Forelimb muscle (tissue), 1 donor: ENCODE results near the gene MOAP1. TPM values are rescaled to one million over a fixed set of nuclear protein-coding genes. Genes with fewer than 3 reads are reported as not detected.
A peak's percentile ranks its signal among the peaks of the same experiment; 100 is the strongest.
"Not testable (repeated sequence)": the region's sequence is repeated elsewhere in the genome, so short reads cannot be mapped to it uniquely, and the experiment has no call there.

Source experiments
- DNase-seq: peaks from one replicate; pipeline ENCODE4 v3.0.0-alpha.2; 2013; ENCODE audit warnings: low read depth
- polyA plus RNA-seq: library from polyadenylated mRNA; unstranded; fragments of 120-200 nt; gene quantifications from one replicate; pipeline ENCODE4 v1.2.1, GENCODE V29; 2013; ENCODE audit not compliant: insufficient read length

The MOAP1 gene, protein sequence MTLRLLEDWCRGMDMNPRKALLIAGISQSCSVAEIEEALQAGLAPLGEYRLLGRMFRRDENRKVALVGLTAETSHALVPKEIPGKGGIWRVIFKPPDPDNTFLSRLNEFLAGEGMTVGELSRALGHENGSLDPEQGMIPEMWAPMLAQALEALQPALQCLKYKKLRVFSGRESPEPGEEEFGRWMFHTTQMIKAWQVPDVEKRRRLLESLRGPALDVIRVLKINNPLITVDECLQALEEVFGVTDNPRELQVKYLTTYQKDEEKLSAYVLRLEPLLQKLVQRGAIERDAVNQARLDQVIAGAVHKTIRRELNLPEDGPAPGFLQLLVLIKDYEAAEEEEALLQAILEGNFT
- polyA plus RNA-seq = 25.6 TPM

DNA sequence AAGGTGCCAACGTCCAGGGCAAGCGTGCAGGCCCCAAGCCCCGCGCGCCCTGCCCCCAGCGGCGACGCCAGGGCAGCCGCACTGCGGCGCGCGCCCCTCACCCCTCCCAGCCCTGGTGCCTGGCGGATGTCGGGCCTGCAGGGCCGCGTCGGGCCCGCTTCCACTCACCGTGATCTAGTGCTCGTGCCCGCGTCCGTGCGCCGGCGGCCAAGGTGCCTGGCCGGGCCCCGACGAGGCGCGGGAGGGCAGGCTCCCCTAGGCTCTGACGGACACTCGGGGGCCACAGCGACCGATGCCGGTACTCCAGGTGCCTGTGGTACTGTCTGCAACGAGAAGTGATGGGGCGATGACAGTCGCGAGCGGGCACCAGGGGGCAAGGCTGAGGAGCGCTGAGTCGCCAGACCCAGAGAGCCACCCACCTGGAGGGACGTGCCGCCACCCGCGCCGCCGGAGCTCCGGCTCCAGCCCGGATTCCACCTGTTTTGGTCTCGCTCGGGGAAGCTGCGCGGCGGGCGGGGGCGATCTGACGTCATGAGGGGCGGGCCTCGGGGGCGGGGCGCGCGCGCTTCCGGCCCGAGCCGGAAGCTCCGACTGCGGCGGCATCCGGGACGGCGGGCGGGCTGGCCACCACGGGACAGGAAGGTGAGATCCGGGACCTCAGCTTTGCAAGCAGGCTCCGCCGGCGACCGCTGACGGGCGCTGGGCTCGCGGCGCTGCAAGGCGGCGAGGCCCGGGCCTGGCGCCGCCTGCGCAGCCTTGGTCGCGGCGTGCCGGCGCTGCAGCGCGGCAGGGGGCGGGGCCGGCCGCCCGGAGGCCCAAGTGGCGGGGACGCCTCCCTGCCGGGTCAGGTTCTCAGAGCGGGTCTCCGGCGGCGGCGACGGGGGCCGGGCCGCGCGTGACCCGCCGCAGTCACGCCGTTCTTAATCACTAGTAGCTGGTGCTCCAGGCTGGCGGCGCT, at the start of gene MOAP1, which contains the start of gene LYSET:
Gene MOAP1 (minus strand): TSS at position 507 of the 958 bp plus-strand sequence. CDS start 655 bp downstream, outside the sequence.
Gene LYSET (plus strand): TSS at position 927 of the 958 bp plus-strand sequence. CDS start 89 bp downstream, outside the sequence.
- no peak for DNase-seq

DNA sequence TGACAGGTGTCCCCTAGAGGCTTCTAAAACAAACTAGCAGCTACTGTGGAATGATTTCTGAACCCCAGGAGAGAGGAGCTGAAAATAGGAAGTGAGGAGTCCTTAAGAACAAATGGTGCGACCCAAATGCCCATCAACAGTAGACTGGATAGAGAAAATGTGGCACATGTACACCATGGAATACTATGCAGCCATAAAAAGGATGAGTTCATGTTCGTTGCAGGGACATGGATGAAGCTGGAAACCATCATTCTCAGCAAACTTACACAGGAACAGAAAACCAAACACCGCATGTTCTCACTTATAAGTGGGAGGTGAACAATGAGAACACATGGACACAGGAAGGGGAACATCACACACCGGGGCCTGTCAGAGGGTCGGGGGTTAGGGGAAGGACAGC, 48.4 kb upstream of the MOAP1 start:
- not testable (repeated sequence) for DNase-seq

DNA sequence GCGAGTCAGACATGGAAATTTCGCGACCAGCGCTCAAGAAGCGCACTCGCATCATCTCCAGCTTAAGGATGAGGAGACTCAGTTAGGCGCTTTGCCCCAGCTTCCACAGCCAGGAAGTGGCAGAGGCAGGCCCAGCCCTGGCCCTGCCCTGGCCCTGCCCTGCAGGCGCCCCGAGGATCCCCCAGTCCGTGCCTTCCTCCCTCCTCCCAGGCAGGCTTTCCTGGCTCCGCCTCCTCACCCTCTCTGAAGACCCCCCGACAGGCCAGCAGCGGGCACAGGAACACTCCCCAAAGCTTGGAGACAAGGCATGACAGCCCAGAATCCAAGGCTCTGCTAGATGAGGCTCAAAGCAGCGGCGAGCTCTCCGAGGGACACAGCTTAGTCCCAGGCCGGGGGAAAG, 47.5 kb upstream of the MOAP1 start:
- no peak for DNase-seq

DNA sequence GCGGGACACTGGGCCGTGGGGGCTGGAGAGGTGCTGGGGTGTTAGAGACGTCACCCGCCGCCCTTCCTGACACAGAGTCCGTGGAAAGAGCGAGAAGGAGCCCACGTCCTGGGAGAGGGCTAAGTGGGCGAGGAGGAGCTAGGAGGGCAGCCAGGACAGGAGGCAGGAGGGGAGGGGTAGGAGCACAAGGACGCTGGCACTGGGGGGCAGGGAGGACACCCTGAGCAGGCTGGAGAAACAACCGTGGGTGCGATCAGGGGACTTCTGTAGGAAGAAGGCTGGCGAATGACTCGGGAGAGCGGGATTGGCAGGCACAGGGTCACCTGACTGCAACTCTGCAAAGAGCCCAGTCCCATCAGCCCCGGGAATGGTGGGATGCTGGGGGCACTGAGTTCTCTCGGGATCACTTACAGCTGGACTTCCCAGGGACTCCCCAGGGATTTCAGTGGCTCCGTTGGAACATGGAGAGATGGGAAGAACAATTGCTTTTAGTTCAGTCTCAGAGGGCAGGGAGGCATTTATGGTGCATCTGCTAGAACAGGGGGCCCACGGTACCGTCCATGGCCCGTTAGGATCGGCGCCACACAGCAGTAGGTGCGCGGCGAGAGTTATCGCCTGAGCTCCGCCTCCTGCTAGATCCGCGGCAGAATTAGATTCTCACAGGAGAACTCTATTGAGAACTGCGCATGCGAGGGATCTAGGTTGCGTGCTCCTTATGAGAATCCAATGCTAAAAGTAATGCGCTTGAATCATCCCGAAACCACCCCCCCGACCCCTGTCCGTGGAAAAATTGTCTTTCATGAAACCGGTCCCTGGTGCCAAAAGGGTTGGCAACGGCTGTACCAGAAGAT, 46.7 kb upstream of the MOAP1 start:
- DNase-seq = no peak

DNA sequence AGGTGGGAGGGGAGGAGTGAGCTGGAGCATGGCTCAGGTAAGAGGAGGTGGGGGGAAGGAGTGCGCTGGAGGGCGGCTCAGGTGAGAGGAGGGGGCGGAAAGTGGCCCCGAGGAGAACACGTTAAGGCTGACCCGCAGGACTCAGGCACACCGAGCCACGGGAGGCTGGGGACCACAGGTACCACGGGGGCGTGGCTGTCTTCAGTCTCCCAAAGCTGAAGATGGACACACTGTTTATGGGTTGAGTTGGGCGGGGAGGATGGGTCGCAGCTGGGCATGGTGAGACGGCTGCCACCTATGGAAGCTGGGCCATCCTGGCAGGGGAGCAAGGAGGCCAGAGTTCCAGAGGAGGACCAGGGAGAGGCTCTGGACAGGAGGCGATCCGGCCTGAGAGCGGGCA, 45.8 kb upstream of the MOAP1 start:
- no peak for DNase-seq

DNA sequence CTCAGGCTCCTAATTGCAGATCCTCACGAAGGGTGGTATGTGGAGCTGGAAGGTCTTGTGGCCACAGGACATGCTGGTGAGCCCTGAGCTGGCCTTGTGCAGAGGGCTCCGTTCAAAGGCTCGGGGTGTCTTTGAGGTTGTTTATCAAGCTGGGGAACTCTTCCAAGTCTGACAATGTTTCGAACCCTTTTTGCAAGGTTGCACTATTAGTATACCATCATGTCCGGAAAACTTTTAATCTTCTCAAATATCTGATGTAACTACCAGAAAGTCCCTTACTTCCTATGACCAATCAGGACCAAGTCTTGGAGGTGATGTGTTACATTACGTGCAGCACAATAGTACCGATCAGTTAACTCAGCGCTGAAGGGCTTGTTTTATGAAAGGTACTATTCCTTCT, 43.9 kb upstream of the MOAP1 start:
- no peak for DNase-seq

DNA sequence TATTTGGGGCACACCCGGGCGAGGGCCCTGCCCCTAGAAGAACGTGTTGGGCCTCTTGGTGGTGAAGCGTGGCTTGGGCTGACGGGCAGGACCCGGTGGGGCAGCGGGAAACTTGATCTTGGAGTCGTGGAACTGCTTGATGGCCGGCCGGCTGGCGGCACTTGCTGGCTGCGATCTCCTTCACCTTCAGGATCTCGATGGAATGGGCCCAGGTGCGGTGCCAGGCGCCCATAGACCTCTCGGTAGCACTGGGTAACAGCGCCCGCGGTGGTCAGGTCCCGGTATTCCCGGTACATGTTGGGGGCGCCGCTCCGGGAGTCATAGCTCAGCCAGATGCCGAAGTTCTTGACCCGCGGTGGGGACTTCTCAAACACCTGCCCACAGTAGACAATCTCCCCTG, 38.9 kb upstream of the MOAP1 start:
- DNase-seq = no peak

DNA sequence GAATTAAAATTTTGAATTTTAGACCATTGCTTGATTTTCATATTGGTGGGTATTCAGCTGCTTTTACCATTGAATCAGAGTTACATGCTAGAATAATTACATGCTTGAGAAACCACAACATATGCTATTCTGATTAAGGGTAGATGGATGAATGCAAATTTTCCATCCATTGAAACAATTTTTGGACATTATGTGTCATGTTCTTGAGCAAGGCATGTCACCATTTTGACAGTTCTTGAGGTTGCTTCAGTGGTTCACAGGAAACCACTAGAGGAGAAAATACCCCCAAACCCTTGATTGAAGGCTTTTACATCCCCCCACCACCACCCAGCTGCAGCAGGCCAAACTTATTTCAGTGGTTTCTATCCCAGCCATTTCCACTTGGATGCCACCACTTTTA, 35.8 kb upstream of the MOAP1 start:
- DNase-seq = no peak

DNA sequence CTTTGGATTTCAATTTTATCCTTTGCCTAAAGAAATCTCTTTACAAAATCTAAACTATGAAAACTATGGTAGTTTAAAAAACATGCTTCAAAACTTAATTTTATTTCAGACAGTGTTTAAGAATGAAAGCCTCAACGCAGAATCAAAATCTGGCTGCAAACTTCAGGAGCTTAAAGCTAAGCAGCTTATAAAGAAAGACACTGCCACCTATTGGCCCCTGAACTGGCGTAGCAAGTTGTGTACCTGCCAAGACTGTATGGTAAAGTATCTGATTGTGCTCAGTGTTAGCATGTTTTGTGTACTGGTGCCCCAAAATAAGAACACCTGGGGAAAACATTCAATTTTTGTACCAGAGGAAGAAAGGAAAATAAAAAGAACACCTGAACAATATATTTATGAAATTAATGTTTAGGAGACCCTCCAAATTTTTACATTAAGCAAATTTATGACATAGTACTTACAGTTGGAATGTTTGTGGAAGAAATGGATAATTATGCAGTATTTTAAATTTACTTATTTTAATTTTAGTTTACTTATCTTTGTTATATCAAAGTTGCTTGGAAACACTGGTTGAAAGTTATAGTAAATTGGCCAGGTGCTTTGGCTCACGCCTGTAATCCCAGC, 34.5 kb upstream of the MOAP1 start:
- no peak for DNase-seq

DNA sequence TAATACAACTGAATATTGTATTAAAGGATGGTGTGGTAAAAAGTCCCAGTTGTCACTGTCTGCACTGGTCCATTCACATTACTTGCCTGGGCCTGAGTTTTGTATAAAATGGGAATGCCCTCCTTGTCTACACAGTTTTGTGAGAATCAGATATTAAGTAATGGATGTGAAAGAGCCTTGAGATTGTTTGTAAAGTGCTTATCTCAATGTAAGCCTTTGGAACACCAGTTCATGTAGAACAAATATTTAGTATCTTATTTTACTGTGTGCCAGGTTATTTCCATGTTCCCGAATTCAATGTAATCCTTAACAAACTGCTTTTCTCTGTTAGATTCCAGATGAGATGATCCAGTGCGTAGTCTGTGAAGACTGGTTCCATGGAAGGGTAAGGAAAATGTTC, 29.9 kb upstream of the MOAP1 start:
- DNase-seq = no peak

DNA sequence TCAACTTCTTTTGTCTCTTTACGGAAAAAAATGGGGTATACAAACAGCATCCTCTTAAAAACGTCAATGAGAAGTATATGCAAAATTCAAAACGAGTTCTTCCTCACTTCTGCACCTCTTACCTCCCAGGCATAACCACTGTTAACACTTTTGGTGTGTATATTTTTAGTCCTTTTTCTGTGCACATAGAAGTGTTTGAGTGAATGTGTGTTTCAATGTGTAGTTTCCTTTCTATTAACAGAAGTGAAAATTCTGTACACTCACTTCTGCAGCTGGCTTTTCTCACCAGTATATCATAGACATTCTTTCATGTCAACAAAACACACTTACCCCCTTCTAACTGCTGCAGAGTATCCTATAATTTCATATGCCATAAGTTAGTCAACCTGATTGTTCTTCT, 27.7 kb upstream of the MOAP1 start:
- no peak for DNase-seq

DNA sequence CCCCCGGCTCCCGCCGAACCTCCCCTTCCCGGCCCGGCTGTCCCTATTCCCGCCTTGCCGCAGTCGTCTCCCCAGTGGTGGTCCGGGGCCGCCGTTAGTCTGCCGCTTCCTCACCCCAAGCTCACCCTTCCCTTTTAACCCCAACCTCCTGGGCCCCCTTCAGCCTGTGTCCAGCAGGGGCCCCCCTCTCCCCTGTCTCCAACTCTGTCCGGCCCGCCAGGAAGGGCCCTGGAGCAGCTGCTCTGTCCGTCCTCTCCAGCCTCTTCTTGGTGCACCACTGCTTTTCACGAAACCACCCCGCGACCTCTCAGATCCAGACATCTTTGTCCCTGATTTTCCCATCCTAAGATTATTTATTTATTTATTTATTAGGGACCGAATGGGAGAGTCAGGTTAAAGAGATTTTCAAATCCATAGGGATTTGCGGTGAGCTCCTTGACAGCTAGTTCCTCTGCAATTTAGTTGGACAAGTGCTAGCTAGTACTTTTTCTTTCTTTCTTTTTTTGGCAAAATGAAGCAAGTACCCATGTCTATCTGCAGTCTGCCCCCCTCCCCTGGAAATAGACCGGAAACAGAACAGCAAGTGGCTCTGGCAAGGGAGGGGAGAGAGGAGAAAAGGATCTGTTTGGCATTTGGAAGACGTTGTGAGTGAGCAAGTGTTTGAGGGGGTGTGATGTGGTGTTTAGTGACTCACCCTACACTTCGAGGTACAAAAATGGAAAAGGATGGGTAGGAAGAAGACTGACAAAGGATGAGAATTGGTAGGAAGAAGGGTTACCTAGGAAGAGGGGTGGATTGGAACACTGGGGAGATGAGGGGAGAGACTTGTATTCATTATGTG, 23.0 kb upstream of the MOAP1 start:
- DNase-seq = no peak

DNA sequence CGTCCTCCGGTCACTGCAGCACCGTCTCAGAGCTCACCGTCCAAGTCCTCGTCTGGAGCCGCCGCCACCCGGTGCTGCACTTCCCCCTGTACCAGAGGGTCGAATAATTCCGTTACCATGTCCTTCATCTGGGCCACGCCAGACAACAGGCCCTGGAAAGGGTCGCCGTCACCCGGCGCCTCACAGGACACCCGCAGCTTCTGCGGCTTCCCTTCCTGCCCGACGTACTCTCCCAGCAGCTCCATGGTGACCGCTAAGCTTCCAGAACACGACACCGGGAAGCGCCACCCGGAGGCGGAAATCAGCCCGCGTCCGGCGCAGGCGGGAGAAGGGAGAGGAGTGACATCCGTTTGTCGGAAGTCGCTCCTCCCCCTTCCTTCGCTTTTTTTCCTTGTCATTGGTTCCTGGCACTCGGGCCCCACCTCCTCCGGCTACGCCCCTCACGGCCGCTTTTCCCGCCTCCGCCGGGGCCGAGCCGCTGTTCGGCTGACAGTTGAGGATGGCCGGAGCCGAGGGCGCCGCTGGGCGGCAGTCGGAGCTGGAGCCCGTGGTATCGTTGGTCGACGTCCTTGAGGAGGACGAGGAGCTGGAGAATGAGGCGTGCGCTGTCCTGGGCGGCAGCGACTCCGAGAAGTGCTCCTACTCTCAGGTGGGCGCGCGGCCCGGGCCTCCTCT, 22.2 kb upstream of the MOAP1 start, which contains the start of the genes GON7 and UBR7:
Gene GON7 (minus strand): TSS at position 273 of the 675 bp plus-strand sequence. CDS start 28 bp downstream, at position 245.
Gene UBR7 (plus strand): TSS at position 464 of the 675 bp plus-strand sequence. CDS start 36 bp downstream, at position 500.
- peak; percentile 95 for DNase-seq

DNA sequence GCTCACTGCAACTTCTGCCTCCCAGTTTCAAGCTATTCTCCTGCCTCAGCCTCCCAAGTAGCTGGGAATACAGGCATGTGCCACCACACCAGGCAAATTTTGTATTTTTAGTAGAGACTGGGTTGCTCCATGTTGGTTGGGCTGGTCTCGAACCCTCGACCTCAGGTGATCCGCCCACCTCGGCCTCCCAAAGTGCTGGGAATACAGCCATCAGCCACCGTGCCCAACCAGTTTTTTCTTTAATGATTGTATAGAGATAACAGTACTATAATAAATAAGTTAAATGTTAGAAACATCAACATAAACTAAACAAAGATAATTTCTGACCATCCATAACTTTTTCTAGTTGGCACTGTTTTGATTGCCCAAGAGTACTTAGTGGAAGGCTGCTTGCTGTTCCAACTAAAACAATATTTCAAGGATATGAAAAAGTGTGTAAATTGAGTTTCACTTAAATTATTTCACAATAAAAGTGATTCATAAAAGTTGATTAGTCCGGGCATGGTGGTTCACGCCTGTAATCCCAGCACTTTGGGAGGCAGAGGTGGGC, 16.5 kb upstream of the MOAP1 start:
- DNase-seq = no peak

DNA sequence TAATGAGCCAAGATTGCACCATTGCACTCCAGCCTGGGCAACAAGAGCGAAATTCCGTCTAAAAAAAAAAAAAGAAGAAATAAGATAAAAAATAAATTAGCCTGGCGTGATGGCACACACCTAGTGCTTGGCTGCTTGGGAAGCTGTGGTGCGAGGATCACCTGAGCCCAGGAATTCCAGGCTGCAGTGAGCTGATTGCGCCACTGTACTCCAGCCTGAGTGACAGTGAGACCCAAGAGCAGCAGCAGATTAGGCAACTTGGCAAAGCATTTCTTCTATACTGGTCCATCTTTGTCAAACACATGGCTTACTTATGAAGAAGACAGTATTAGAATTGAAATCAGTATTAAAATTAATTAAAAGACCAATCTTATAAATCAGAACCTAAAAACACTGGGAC, 15.9 kb upstream of the MOAP1 start:
- no peak for DNase-seq

DNA sequence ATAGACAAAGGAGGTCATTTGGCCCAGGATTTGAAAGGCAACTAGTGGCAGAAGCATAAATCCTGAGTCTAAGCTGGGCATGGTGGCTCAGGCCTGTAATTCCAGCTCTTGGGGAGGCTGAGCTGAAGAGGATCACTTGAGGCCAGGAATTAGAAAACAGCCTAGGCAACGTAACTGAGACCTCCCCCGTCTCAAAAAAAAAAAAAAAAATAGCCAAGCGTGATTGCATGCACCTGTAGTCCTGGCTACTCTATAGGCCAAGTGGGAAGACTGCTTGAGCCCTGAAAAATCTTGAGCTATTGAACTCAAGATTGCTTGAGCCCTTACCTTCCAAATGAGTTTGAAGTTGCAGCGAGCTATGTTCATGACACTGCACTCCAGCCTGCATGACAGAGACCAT, 14.3 kb upstream of the MOAP1 start:
- no peak for DNase-seq

DNA sequence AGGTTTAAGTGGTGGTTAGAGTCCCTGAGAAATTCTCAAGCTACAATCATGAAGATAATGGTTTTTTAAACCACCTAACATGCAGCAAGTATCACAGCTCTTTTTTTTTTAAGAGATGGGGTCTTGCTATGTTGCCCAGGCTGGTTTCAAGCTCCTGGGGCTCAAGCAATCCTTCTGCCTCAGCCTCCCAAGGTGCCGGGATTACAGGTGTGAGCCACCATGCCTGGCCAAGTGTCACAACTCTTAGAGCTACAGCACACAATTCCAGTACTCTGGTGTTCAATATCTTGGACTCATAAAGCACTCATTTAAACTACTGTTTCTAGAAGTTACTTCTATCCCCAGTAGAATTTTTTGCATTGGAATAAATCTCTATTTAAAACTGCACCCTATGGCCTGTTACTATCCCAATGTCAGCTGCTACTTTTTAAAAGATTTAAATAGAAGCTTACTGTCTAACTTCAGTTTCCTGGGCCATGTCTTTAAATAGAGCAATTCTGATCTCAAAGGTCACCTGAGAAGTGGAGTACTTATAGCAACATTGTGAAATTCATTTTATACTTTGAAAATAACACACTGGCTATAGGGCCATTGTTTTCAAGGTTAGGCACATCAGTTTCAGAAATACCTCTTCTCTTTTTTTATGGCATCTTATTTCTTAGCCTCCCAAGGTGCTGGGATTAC, 10.8 kb upstream of the MOAP1 start:
- DNase-seq = no peak

DNA sequence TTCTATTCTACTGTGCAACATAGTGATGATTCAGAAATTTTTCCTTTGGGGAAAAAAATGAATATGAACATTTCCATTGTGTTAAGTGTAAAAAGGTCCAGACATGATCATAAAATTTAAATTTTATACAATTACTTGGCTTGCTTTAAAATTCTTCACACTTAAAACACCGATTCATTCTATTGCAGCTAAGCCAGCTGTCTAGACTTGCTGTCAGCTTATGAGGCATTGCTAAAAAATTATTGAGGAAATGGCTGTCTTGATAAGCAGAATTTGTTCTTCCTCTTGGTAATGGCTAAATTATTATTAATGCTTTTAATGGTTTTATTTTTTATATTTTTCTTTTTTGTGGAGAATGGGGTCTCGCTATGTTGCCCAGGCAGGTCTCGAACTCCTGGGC, 2.3 kb upstream of the MOAP1 start:
- no peak for DNase-seq

DNA sequence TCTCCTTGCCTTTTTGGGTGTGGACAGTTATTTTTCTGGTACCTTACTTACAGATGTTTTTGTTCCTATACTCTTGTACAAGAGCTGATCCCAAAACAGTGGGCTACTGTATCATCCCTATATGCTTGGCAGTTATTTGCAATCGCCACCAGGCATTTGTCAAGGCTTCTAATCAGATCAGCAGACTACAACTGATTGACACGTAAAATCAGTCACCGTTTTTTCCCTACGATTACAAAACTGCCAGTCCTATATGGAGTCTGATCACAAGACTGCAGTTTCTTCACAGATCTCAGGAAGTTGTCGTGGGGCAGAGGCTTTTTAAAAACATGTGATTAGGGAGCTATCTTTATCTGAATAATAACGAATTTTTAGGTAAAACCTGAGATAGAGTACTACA, 1.8 kb upstream of the MOAP1 start:
- DNase-seq = no peak
